OCI-LY1 (cell line): ENCODE results near the gene ZNF318.

Experiments
- H2AFZ ChIP-seq: fragments of 200-600 bp; sonication (generic), shearing (Covaris generic); 2 replicates; pipeline ENCODE4 v1.6.0; 2014; ENCODE audit warnings: antibody characterized with exemption, mild to moderate bottlenecking, low read length
- H3F3A ChIP-seq: fragments of 200-600 bp; sonication (generic), shearing (Covaris generic); 2 replicates; pipeline ENCODE4 v1.6.0; 2014; ENCODE audit warnings: mild to moderate bottlenecking, antibody characterized with exemption, low read length, moderate library complexity; ENCODE audit not compliant: insufficient read depth
- H3K27ac ChIP-seq: fragments of 200-600 bp; sonication (generic); 2 replicates; pipeline ENCODE4 v1.5.1; 2014; ENCODE audit warnings: low read length, mixed run types, mild to moderate bottlenecking, low read depth; ENCODE audit not compliant: poor library complexity, severe bottlenecking
- H3K27me3 ChIP-seq: fragments of 200-600 bp; sonication (generic); 2 replicates; pipeline ENCODE4 v1.6.0; 2014; ENCODE audit warnings: antibody characterized with exemption, mild to moderate bottlenecking, low read length, moderate library complexity; ENCODE audit not compliant: insufficient read depth
- H3K36me3 ChIP-seq: fragments of 200-600 bp; sonication (generic); 2 replicates; pipeline ENCODE4 v1.6.1; 2014; ENCODE audit warnings: mild to moderate bottlenecking, antibody characterized with exemption, low read length, moderate library complexity, mixed read lengths; ENCODE audit not compliant: insufficient read depth
- H3K4me1 ChIP-seq: fragments of 200-600 bp; sonication (generic); 2 replicates; pipeline ENCODE4 v1.5.1; 2014; ENCODE audit warnings: mild to moderate bottlenecking, low read length, moderate library complexity; ENCODE audit not compliant: insufficient read depth, severe bottlenecking
- H3K4me2 ChIP-seq: fragments of 200-600 bp; sonication (generic), shearing (Covaris generic); 2 replicates; pipeline ENCODE4 v1.6.1; 2014; ENCODE audit warnings: low read length
- H3K4me3 ChIP-seq: fragments of 200-600 bp; sonication (generic); 2 replicates; pipeline ENCODE4 v1.5.1; 2014; ENCODE audit warnings: low read length, low read depth, mild to moderate bottlenecking, mixed read lengths; ENCODE audit not compliant: poor library complexity, severe bottlenecking
- H3K79me2 ChIP-seq: fragments of 200-600 bp; shearing (Covaris generic); 2 replicates; pipeline ENCODE4 v1.6.1; 2016; ENCODE audit warnings: mixed run types, low read length, mixed read lengths; ENCODE audit not compliant: insufficient read depth
- H3K9ac ChIP-seq: fragments of 200-600 bp; sonication (generic), shearing (Covaris generic); 2 replicates; pipeline ENCODE4 v1.6.1; 2014; ENCODE audit warnings: mild to moderate bottlenecking, low read length, mixed read lengths
- H3K9me2 ChIP-seq: fragments of 200-600 bp; sonication (generic), shearing (Covaris generic); 2 replicates; pipeline ENCODE4 v1.6.1; 2014; ENCODE audit warnings: low read depth, mild to moderate bottlenecking, low read length, mixed read lengths
- H3K9me3 ChIP-seq: fragments of 200-600 bp; shearing (Covaris generic); 2 replicates; pipeline ENCODE4 v1.6.1; 2014; ENCODE audit warnings: low read length, mixed read lengths
- H4K20me1 ChIP-seq: fragments of 200-600 bp; sonication (generic), shearing (Covaris generic); 2 replicates; pipeline ENCODE4 v1.6.0; 2016; ENCODE audit warnings: mild to moderate bottlenecking, low read length; ENCODE audit not compliant: insufficient read depth
- EZH2 ChIP-seq: fragments of 200-600 bp; sonication (generic), shearing (Covaris generic); IDR thresholded peaks from 2 replicates; pipeline ENCODE4 v1.8.0; 2017; ENCODE audit warnings: borderline replicate concordance, mixed run types, mild to moderate bottlenecking, antibody characterized with exemption, low read length, moderate library complexity, mixed read lengths
- TF ChIP-seq, protein P1 (sequence below): fragments of 200-600 bp; sonication (generic), shearing (Covaris generic); IDR thresholded peaks from 2 replicates; pipeline ENCODE4 v1.5.1; 2017; ENCODE audit warnings: mild to moderate bottlenecking, antibody characterized with exemption, low read length, moderate library complexity, mixed read lengths

ZNF318 gene

DNA sequence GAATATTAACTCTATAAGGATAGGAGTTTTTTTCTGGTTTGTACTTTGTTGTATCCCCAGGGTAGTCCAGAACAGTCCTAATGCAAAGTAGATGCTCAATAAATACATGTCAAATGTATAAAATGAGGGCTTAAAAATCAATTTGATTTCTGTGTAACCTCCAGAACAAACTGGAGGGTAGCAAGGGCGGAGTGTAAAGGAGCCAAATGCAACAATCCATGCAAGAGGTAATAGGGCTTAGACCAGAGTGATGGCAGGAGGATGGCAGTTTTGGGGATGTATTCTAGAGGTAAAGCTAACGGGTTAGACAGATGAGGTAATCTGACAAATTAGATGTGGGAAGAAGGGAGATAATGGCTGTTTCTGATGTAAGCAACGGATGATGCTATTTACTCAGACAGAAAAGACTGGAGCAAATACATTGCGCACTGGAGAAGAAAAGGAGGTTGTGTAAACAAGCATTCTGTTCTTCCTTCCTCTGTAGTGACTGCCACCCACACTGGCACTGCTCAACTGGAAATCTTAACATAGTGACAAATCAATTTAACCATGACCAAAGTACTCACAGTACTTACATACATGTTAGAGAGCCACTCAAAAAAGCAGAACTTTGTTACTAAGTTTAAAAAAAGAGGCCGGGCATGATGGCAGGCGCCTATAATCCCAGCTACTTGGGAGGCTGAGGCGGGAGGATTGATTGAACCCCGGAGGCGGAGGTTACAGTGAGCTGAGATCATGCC is 2.0 kb downstream of the ZNF318 start:
- TF ChIP-seq, protein P1, sequence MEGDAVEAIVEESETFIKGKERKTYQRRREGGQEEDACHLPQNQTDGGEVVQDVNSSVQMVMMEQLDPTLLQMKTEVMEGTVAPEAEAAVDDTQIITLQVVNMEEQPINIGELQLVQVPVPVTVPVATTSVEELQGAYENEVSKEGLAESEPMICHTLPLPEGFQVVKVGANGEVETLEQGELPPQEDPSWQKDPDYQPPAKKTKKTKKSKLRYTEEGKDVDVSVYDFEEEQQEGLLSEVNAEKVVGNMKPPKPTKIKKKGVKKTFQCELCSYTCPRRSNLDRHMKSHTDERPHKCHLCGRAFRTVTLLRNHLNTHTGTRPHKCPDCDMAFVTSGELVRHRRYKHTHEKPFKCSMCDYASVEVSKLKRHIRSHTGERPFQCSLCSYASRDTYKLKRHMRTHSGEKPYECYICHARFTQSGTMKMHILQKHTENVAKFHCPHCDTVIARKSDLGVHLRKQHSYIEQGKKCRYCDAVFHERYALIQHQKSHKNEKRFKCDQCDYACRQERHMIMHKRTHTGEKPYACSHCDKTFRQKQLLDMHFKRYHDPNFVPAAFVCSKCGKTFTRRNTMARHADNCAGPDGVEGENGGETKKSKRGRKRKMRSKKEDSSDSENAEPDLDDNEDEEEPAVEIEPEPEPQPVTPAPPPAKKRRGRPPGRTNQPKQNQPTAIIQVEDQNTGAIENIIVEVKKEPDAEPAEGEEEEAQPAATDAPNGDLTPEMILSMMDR, result no peak
- no peak for TF ChIP-seq EZH2
- no peak overlapping the region; the same call in 1 of the 2 replicates for H3K9ac ChIP-seq

DNA sequence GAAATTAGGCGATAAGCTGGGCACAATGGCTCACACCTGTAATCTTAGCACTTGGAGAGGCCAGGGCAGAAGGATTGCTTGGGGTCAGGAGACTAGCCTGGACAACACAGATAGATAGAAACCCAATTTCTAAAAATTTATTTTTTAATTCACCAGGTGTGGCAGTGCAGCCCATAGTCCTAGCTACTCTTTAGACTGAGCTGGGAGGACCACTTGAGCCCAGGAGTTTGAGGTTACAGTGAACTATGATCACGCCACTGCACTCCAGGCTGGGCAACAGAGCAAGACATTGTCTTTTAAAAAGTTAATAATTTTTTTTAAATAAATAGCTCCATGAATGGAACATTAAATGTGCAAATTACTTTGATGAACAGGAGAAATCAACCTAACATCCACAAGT is 8.2 kb downstream of the ZNF318 start:
- Histone ChIP-seq H3K4me2 (no peak overlapping the region), H2AFZ (no peak overlapping the region), H3F3A (no peaks in the 10 kb centered on the region), H3K36me3 (peaks cover 82% of the 10 kb centered on the region), H3K79me2 (no peaks in the 10 kb centered on the region), H3K9me3 (no peaks in the 10 kb centered on the region), H3K9ac (no peak overlapping the region), H3K4me3 (no peak overlapping the region), H3K27me3 (no peaks in the 10 kb centered on the region), H4K20me1 (no peaks in the 10 kb centered on the region), H3K27ac (no peak overlapping the region), H3K4me1 (peaks cover 2% of the 10 kb centered on the region), H3K9me2 (no peaks in the 10 kb centered on the region)
- TF ChIP-seq EZH2, result no peak
- TF ChIP-seq, protein P1, result no peak

More for the DNA sequence above, 2.0 kb downstream of the ZNF318 start:
- peaks cover 30% of the 10 kb centered on the region for H3K36me3 ChIP-seq
- no peaks in the 10 kb centered on the region for H3K27me3 ChIP-seq
- no peak overlapping the region for H3K27ac ChIP-seq
- H2AFZ ChIP-seq, result no peak overlapping the region
- H3K4me1 ChIP-seq, result peaks cover 37% of the 10 kb centered on the region
- H3K4me3 ChIP-seq, result peak overlapping the region; percentile 90
- no peaks in the 10 kb centered on the region for H4K20me1 ChIP-seq
- H3K4me2 ChIP-seq, result peak overlapping the region; percentile 95
- no peaks in the 10 kb centered on the region for H3K9me3 ChIP-seq
- H3K9me2 ChIP-seq, result no peaks in the 10 kb centered on the region
- no peaks in the 10 kb centered on the region for H3K79me2 ChIP-seq
- H3F3A ChIP-seq, result no peaks in the 10 kb centered on the region

DNA sequence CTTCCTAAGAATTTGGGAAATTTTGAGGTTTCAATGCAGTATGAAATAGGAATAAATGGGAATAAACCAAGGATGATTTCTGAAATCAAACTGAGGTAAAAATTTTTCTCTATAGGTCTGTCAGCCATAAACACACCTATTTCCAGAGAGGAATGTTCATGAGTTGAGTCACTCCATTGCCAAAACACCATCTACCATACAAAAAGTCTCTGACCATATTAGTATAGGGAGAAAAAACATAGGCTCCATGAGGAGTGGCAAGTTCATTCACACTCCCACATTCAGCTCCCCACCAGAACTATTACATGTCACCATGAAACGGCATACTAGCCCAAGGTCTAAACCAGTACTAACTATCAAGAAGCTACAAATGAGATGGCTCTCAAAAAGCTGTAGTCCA is 9.6 kb downstream of the ZNF318 start:
- Histone ChIP-seq H3K4me3 (no peak overlapping the region), H3K9me3 (no peaks in the 10 kb centered on the region), H3K27ac (no peak overlapping the region), H3K36me3 (peaks cover 88% of the 10 kb centered on the region), H3K27me3 (no peaks in the 10 kb centered on the region), H3F3A (no peaks in the 10 kb centered on the region), H4K20me1 (no peaks in the 10 kb centered on the region), H3K9me2 (no peaks in the 10 kb centered on the region), H3K4me1 (no peaks in the 10 kb centered on the region), H2AFZ (no peak overlapping the region), H3K9ac (no peak overlapping the region), H3K79me2 (no peaks in the 10 kb centered on the region), H3K4me2 (no peak overlapping the region)
- no peak for TF ChIP-seq EZH2
- TF ChIP-seq, protein P1, result no peak
